Muscle of back (tissue), 13 donors: ENCODE results near the gene FIP1L1. TPM values are rescaled to one million over a fixed set of nuclear protein-coding genes. Genes with fewer than 3 reads are reported as not detected.
A peak's percentile ranks its signal among the peaks of the same experiment; 100 is the strongest.
"Not testable (repeated sequence)": the region's sequence is repeated elsewhere in the genome, so short reads cannot be mapped to it uniquely, and the experiment has no call there.

ENCODE experiments used
- DNase-seq, 3 donors: peaks; one replicate each; pipeline versions ENCODE4 v3.0.0 to v3.0.0-alpha.2; 2013
- long read RNA-seq, 9 donors: transcript quantifications; one replicate each; lab custom pipeline, GENCODE V29; 2026
- polyA plus RNA-seq, 10 donors: library from polyadenylated mRNA; unstranded; fragments of 120-200 nt; gene quantifications; one replicate each; pipeline ENCODE4 v1.2.1, GENCODE V29; 2013; ENCODE audit not compliant: insufficient read length in 10 of 10

FIP1L1 gene
- 10 to 100 TPM; 38.9 to 49.7 (median 46.0) TPM for polyA plus RNA-seq
- long read RNA-seq, donor 1, partial matches to known transcripts: 0 of 2 reads
- long read RNA-seq, donor 1, other reads (novel, unspliced or antisense): 0 of 2 reads
- long read RNA-seq, donor 2, partial matches to known transcripts: 0 of 10 reads
- long read RNA-seq, donor 2, other reads (novel, unspliced or antisense): 0 of 10 reads
- long read RNA-seq, donor 3: 0 reads
- long read RNA-seq, donor 4, partial matches to known transcripts: 0 of 3 reads
- long read RNA-seq, donor 4, other reads (novel, unspliced or antisense): 0 of 3 reads
- long read RNA-seq, donor 5, partial matches to known transcripts: 0 of 2 reads
- long read RNA-seq, donor 5, other reads (novel, unspliced or antisense): 0 of 2 reads
- long read RNA-seq, donor 6, partial matches to known transcripts: 0 of 3 reads
- long read RNA-seq, donor 6, other reads (novel, unspliced or antisense): 0 of 3 reads
- long read RNA-seq, donor 7, partial matches to known transcripts: 0 of 2 reads
- long read RNA-seq, donor 7, other reads (novel, unspliced or antisense): 0 of 2 reads
- long read RNA-seq, donor 8, partial matches to known transcripts: 0 of 2 reads
- long read RNA-seq, donor 8, other reads (novel, unspliced or antisense): 0 of 2 reads
- long read RNA-seq, donor 9: 0 reads

GRCh38 chr4:53377319-53378170, at the start of gene FIP1L1:
Gene FIP1L1, plus strand, starts transcription at chr4:53377641. Its CDS starts 198 bp downstream, at chr4:53377839.
- DNase-seq: peak; percentile 92 to 98 (median 97)

DNA sequence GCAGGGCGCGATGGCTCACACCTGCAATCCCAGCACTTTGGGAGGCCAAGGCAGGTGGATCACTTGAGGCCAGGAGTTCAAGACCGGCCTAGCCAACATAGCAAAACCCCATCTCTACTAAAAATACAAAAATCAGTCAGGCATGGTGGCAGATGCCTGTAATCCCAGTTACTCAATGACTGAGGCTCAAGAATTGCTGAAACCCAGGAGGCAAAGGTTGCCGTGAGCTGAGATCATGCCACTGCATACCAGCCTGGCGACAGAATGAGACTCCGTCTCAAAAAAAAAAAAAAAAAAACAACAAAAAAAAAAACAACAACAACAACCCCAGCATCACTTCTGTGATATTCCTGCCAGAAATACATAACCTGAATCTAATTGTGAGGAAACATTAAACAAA, 42.5 kb upstream of the FIP1L1 start:
- not testable (repeated sequence) for DNase-seq

DNA sequence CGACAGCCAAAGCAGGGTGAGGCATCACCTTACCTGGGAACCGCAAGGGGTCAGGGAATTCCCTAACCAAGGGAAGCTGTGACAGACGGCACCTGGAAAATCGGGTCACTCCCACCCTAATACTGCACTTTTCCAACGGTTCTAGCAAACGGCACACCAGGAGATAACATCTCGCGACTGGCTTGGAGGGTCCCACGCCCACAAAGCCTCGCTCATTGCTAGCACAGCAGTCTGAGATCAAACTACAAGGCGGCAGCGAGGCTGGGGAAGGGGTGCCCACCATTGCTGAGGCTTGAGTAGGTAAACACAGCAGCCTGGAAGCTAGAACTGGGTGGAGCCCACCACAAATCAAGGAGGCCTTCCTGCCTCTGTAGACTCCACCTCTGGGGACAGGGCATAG, 37.3 kb upstream of the FIP1L1 start:
- DNase-seq: not testable (repeated sequence)

- not testable (repeated sequence) for DNase-seq
Measured at GRCh38 chr4:53346392-53346791, 31.0 kb upstream of the FIP1L1 start.

- DNase-seq: peak in 1 of 3 donors; percentile 6
Measured at GRCh38 chr4:53346920-53347852, 30.3 kb upstream of the FIP1L1 start.

GRCh38 chr4:53348046-53348445, 29.4 kb upstream of the FIP1L1 start:
- peak in 1 of 3 donors; percentile 11 for DNase-seq

DNA sequence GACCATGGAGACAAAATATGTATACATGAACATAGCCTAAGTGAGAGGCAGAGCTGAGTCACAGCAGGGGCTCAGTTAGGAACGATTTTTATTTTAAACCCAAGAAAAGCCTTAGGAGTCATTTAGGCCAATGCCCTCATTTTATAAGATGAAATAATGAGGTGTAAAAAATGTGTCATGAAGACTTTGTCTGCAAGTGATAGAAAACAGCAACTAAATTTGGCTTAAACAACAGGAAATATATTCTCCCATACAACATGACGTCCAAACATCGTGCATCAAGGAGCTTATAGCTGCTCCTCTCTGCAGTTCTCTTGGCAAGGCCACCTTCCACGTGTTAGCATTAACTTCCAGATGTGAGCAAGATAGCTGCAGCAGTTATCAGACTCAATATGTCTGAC, 28.4 kb upstream of the FIP1L1 start:
- DNase-seq: peak in 1 of 3 donors; percentile 82

DNA sequence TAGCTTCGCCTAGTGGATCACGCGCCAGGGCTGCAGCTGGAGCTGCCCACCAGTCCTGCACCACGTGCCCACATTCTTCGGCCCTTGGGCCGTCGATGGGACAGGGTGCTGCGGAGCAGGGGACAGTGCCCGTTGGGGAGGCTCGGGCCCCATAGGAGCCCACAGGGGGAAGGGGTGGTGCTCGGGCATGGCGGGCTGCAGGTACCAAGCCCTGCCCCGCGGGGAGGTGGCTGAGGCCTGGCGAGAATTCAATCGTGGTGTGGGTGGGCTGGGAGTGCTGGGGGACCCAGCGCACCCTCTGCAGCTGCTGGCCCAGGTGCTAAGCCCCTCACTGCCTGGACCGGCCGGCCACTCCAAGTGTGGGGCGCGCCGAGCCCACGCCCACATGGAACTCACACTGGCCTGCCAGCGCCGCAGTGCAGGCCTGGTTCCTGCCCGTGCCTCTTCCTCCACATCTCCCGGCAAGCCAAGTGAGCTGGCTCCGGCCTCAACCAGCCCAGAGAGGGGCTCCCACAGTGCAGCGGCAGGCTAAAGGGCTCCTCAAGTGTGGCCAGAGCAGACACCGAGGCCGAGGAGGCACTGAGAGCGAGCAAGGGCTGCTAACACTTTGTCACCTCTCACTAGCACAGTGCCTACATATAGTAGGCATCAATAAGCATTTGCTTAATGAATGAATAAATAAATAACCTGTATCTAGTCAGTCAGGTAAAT, 23.3 kb upstream of the FIP1L1 start:
- no peak for DNase-seq

- DNase-seq: no peak
Measured at GRCh38 chr4:53355930-53356521, 21.4 kb upstream of the FIP1L1 start.

GRCh38 chr4:53361451-53361850, 16.0 kb upstream of the FIP1L1 start:
- DNase-seq: no peak

- DNase-seq: no peak
Measured at GRCh38 chr4:53362093-53362492, 15.3 kb upstream of the FIP1L1 start.

- DNase-seq: no peak
Measured at GRCh38 chr4:53364624-53365023, 12.8 kb upstream of the FIP1L1 start.

- DNase-seq: peak in 1 of 3 donors; percentile 49
Measured at GRCh38 chr4:53365121-53365485, 12.3 kb upstream of the FIP1L1 start.

- peak; percentile 98 to 99 (median 99) for DNase-seq
Measured at GRCh38 chr4:53365486-53366300, 11.7 kb upstream of the FIP1L1 start, which contains the start of gene SCFD2. Gene SCFD2, minus strand, starts transcription at chr4:53366061.

GRCh38 chr4:53366301-53366716, 11.1 kb upstream of the FIP1L1 start:
- DNase-seq: no peak

- DNase-seq: no peak
Measured at GRCh38 chr4:53367721-53368120, 9.7 kb upstream of the FIP1L1 start.

DNA sequence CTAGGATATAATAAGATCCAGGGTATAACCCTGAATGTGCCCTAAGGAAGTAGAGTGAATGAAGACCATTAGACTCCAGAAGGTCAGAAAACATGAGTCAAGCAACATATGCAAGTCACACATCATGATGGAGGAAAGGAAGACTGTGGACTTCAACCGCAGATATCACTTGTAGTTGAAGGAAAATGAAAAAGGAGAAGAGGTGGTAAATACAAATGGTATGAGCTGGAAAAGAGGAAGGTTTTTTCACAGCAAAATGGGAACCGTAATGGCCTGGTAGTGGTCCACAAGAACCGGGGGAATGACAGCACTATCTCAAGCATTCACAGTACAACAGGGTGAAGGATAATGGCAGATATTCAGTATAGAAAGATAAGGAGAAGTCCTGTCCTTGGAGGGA, 6.4 kb upstream of the FIP1L1 start:
- DNase-seq: no peak

- DNase-seq: no peak
Measured at GRCh38 chr4:53371843-53372521, 5.5 kb upstream of the FIP1L1 start.
